HG03469 (cell line): ENCODE results near the gene A2ML1.
"Not testable (repeated sequence)": the region's sequence is repeated elsewhere in the genome, so short reads cannot be mapped to it uniquely, and the experiment has no call there.

Experiments
- ATAC-seq: cut with Tn5 transposase; IDR thresholded peaks from one replicate; pipeline ENCODE4 v1.9.1; 2021; ENCODE audit warnings: mild to moderate bottlenecking, moderate library complexity, moderate number of reproducible peaks; ENCODE audit not compliant: unreplicated experiment

The A2ML1 gene

DNA sequence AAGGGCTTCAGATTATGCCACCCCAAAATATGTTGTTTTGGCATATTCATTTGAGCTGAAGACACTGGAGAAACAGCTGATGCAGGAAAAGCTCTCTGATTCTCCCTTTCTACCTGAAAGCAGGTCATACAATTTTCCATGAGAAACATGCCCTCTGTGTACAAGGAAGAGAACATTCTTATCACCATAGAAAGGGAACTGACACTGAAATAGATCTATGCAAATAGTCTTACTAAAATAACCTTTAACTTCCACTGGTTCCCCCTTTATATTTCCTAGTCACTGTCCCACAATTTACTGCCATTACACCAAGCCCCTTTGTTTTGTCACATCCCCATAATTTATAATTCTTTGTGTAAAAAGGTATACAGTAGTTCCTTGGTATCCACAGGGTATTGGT, 82.2 kb downstream of the A2ML1 start:
- ATAC-seq = no peak

DNA sequence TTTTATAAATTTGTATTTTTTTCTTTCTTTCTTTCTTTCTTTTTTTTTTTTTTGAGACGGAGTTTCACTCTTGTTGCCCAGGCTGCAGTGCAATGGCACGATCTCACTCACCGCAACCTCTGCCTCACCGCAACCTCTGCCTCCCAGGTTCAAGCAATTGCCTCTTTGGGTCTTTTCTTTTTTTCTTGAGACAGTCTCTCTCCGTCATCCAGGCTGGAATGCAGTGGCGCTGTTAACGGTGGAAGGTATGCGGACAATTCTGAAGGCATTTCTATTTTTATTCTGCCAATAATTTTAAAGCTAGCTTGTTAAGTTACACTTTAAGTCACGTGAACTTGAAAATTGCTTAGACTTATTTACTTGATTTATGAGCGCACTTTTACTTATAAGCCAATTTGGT, 83.1 kb downstream of the A2ML1 start:
- no peak for ATAC-seq

DNA sequence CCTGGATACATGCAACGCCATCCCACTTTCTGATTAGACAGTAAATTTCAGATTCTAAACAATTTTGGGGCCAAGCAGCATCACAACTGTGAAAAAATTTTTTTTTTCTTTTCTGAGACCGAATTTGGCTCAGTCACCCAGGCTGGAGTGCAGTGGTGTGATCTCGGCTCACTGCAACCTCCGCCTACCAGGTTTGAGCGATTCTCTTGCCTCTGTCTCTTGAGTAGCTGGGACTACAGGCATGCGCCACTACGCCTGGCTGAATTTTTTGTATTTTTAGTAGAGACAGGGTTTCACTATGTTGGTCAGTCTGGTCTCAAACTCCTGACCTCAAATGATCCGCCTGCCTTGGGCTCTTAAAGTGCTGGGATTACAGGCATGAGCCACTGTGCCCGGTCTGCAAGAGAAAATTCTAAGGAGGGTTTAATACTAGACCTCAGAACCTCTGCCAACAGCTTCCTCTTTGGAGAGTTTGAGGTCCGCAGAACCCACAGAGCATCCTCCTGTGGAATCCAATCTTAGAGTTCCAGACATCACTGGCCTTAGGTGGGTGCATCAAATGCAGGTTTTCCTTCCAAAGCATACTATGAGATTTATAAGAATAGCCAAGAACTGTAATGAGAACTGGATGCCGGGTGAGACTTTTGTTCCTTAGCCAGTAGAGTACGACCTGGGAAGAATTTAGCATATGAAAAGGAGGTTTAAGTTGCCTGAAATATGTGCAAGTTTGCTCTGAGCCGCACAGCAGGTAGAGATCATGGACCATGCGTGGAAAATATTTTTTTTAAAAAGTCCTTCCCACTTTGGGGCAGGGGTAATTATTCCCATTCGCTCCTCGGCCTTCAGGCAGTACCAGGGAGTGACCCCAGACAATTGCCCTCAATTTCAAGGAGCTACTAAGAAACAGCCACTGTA, 84.1 kb downstream of the A2ML1 start:
- no peak for ATAC-seq

DNA sequence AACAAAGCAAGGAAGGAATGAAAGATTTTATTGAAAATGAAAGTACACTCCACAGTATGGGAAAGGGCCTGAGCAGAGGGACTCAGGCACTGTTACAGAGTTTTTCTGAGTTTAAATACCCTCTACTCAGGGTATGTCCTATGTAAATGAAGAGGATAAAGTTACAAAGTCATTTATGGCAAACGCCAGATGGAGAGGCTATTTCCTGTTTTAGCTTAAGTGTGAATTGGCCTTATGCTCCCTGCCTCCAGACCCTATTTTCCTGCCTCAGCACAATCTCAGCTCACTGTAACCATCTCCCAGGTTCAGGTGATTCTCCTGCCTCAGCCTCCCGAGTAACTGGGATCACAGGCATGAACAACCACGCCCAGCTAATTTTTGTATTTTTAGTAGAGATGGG, 85.1 kb downstream of the A2ML1 start:
- ATAC-seq = no peak

DNA sequence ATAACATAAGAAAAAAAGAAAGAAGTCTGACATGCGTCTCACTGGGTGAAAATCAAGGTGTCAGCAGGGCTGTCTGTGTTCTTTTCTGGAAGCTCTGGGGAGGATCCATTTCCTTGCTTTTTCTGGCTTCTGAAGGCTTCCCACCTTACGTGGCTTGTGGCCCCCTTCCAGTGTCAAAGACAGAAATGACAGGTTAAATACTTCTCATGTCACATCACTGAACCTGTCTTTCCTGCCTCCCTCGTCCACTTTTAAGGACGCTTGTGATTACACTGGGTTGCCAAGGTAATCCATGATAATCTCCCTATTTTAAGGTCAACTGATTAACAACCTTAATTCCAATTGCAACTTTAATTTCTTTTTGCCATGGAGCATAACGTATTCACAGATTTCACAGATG, 87.3 kb downstream of the A2ML1 start:
- no peak for ATAC-seq

DNA sequence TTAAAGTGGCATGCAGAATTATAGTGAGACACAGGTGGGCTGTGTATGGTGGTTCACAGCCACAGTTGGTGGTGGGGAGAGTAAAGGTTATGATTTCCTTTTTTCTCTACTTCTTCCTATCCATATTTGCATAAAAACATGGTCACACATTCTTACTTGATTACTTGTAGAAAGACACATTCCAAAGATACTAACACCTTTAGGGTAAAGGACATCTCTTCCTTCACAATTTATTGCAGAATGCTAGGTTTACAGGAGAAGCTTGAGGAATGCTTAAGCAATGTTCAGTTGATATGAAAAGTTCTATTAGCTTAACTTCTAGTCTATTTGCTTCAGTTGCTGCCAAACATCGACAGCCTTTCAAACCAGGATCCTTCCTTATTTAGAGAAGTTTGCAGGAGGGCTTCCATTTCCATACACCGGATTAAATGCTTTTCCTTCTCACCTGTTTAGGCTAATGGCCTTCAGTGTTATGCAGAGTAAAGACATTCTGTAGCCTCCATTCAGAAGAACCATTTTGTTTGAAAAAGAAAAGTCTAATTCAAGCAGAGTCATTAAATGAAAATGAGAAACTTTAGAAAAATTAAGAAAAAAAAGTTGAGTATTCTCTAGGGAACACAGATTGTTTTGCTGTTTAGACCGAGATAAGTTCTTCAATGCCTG, 89.3 kb downstream of the A2ML1 start:
- no peak for ATAC-seq

DNA sequence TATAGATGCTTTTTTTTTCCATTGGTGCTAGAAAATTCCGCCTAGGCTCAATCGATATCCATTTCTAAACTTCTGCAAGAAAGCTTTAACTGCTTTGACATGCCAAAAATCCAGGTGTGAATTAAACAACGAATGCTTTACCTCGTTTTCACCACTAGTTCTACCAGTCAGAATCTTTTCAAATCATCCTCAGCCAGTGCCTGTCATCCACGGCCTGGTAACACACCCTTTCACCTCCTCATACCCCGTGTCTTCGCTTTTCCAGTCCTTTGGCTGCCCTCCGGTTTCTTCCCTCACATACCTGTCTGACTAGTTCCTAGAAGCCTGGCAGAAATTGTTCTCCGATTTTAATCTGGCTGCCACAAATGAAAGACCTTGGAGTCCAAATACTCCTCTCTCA, 90.5 kb downstream of the A2ML1 start:
- ATAC-seq = no peak

DNA sequence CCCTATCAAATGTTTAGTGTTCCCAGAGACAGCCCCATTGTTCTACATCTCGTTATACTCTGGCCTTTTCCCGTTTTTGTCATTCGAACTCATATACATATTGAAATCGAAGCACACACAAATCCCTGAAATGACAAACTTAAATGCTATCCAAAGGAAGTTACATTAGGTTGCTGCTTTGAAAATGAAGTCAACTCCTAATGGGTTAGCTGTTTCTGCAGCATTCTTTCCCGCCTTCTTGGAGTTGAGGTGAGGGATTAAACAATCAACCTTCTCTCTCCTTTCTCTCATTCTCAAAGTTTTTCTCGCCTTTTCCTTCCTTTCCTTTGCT, 91.2 kb downstream of the A2ML1 start:
- ATAC-seq = no peak

DNA sequence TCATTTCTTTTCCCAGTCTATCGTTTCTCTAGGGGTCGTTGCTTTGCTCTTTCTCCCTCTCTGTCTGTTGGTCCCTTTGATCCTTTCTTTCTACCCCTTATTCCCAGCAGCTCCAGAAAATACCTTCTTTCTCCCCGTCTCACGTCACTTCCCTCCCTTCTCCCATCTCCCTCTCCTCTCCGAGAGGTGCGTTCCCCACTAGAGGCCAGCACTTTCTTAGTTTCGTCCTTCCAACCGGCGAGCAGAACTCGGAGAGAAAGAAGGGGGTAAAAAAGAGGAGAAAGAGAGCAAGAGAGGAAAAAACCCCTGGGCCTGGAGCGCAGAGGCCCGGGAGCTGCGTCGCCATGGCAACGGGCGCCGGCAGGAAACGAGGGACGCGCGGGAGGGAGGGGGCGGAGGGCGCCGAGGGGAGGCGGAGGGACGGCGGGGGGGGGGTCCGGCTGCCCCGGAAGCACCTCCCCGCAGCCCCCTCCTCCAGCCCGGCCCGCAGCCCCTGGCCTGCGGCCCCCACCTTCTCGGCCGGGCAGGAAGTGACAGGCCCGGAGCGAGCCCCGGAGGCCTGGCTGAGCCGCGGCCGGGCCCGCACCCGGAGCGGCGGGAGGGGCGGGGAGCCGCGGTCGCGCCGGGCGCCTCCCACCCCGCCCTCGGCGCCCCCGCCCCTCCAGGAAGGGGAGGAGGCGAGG, 91.8 kb downstream of the A2ML1 start, which contains the start of gene PHC1:
Gene PHC1 (plus strand): TSS at position 477 of the 683 bp plus-strand sequence. CDS start 3,169 bp downstream, outside the sequence.
- not testable (repeated sequence) for ATAC-seq

DNA sequence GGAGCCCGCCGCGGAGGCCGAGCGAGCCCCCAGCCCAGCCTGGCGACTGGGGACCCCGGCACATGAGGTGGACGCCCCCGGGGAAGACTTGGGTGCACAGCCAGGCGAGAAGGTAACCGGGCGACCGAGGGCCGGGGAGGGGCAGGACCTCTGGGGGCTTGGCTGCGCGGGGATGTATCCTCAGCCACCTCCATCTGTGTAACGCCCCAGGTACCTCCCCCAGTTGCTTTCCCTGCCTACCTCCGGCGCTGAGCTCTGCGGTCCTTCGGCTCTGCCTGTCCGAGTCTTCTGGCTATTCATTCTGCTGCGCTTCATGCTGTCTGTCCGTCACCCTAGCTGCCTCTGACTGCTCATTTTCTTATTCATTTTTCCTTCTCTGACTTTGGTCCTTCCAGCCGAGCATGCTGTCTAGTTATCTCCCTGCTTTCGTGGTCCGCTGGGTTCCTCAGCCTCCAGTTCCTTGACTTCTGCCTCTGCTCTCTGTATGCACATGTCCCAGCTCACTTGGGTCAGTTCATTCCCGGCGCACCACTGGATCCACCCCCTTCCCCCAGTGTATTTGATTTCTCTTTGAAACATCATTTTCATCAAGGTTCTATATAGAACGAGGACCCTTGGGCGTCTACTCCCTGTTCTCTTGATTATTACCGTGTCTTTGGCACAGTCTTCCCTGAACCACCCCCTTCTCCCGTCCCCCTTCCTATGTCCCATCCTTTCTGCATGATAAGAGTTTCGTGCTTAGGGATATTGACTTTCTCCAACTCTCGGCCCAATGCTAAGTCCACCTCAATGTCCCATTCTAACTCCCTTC, 92.5 kb downstream of the A2ML1 start:
- ATAC-seq = no peak

DNA sequence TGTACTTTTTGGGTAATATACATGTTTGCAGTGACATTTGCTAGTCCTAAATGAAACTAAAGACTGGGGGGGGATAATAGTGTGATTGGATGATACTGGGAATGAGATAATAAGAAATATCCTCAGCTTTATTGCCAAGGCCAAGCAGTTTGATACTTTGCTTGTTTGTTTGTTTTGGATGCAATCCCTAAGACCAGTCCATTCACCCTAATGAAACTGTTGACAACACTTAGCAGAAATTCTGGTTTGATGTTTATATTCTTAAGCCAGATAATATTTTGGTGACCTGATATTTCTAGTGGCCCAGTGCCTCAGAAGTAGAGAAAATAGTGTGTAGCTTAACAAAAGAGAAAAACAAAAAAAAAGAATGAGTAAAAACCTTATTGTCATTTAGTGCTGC, 93.7 kb downstream of the A2ML1 start:
- ATAC-seq = no peak

DNA sequence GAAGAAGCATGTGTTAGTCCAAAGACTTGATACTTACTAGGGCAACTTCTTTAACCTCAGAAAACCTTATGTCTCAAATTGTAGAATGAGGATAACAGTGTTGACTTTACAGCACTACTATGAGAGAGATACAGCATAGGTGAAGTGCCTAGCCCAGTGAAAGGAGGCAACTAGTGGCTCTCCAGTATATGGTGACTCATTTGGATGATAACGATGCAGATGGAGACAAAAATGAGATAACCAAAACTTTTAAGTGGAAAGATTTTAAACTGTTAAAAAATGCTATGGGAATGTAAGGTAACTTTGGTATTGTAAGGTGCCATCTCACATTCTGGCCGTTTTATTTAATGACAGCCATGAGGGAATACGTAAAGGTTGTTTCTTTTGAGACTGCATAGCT, 94.6 kb downstream of the A2ML1 start:
- no peak for ATAC-seq

DNA sequence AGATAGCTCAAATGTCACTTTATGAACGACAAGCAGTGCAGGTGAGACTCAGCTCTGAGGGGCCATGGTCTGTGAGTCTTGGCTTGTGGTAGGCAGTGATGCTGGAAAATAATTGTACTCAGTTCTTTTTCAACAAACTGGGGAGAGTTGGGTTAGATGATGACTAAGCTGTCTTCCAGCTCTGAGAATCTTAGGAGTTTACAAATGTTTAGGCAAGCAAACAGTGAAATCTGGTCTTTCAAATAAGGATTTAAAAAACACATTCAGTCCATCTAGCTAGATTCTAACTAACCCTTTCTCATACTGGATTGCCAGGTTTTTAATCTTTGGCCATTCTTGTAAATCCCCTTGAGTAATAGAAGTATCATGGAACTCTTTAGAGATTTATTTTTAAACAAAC, 95.3 kb downstream of the A2ML1 start:
- no peak for ATAC-seq

DNA sequence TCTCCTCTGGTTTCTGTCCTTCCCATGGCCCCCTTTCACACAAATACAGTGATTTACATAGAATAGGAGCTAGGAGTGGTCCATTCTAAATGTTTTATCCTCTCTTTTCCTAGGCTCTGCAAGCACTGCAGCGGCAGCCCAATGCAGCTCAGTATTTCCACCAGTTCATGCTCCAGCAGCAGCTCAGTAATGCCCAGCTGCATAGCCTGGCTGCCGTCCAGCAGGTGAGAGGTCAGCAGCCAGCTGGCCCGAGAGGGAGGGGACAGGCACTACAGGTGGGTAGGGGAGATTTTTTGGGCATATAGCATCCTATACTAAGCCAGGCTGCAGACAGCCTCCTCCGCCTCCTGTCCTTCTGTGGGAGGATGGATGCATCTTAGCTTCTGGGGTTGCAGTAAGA, 97.2 kb downstream of the A2ML1 start:
- not testable (repeated sequence) for ATAC-seq

DNA sequence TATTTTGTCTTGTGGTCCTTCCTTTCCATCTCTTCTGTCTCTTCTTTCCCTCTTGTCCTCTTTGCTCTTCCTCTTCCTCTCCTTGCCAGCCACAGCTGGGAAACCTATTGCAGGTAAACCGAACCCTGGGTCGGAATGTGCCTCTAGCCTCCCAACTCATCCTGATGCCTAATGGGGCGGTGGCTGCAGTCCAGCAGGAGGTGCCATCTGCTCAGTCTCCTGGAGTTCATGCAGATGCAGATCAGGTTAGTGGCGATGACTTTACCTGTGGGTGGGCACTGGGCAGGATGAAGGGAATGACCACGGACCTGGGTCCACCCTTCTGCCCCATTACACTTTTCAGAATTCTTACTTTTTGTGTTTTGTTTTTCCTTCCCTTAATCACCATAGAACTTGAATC, 100.1 kb downstream of the A2ML1 start:
- no peak for ATAC-seq
